H1 (cell line): Measurements from ENCODE around the gene STXBP6. TPM values are rescaled to one million over a fixed set of nuclear protein-coding genes. Genes with fewer than 3 reads are reported as not detected.

ENCODE experiments used
- CTCF ChIA-PET: fragments of 300-600 bp; sonication (Branson Sonifier 250); formaldehyde crosslinking; loops from one replicate; lab custom pipeline; 2021; ENCODE audit not compliant: partially characterized antibody; lab: Charles Lee
- POLR2A ChIA-PET: fragments of 300-600 bp; sonication (Branson Sonifier 250); formaldehyde crosslinking; loops from one replicate; lab custom pipeline; 2021; ENCODE audit warnings: inconsistent platforms; ENCODE audit not compliant: partially characterized antibody; lab: Charles Lee
- DNase-seq, 2 experiments: peaks; one replicate each; pipeline versions ENCODE4 v3.0.0 to v3.0.0-alpha.2; 2010 to 2022; ENCODE audit warnings: low spot score in 2 of 2, low read depth in 1 of 2, mixed read lengths in 1 of 2
- FAIRE-seq: peaks from 2 replicates; lab custom pipeline; 2011; peaks lifted over from hg19 to GRCh38; lab: Jason Lieb, UNC
- H2AFZ ChIP-seq: 2 replicates; pipeline ENCODE4 v1.8.1; 2012; ENCODE audit warnings: low read length, inconsistent platforms
- H2AK5ac ChIP-seq: 2 replicates; pipeline ENCODE4 v1.6.1; 2013; ENCODE audit warnings: low read depth, low read length
- H2BK120ac ChIP-seq: replicated peaks from 2 replicates; pipeline ENCODE3; 2013; ENCODE audit warnings: low read depth, low read length, inconsistent platforms
- H2BK12ac ChIP-seq: 2 replicates; pipeline ENCODE4 v1.6.1; 2013; ENCODE audit warnings: low read depth, low read length
- H2BK15ac ChIP-seq: 2 replicates; pipeline ENCODE4 v1.6.1; 2013; ENCODE audit warnings: low read length
- H2BK20ac ChIP-seq: 2 replicates; pipeline ENCODE4 v1.6.1; 2013; ENCODE audit warnings: low read length
- H2BK5ac ChIP-seq: 2 replicates; pipeline ENCODE4 v1.6.1; 2013; ENCODE audit warnings: low read depth, low read length
- H3K14ac ChIP-seq: 2 replicates; pipeline ENCODE4 v1.6.1; 2013; ENCODE audit warnings: inconsistent platforms; ENCODE audit not compliant: insufficient read length
- H3K18ac ChIP-seq: 2 replicates; pipeline ENCODE4 v1.6.1; 2013; ENCODE audit warnings: low read length; ENCODE audit errors: extremely low read depth
- H3K23ac ChIP-seq: 2 replicates; pipeline ENCODE4 v1.6.1; 2013; ENCODE audit warnings: inconsistent platforms; ENCODE audit not compliant: insufficient read length
- H3K23me2 ChIP-seq: 2 replicates; pipeline ENCODE4 v1.6.1; 2013; ENCODE audit warnings: low read depth, low read length
- H3K27ac ChIP-seq: 2 replicates; pipeline ENCODE4 v1.6.1; 2011; ENCODE audit warnings: low read depth, low read length, inconsistent platforms
- H3K27me3 ChIP-seq, 4 experiments: replicated peaks in 1 of 4; 1 replicate in 1 of 4; 2 replicates in 3 of 4; pipeline versions ENCODE4 v1.6.1 to v1.8.1; 2011 to 2013; ENCODE audit warnings: low read length in 3 of 4, mild to moderate bottlenecking in 3 of 4, inconsistent platforms in 2 of 4, mixed read lengths in 2 of 4, moderate library complexity in 1 of 4; ENCODE audit not compliant: control insufficient read depth in 3 of 4, insufficient read depth in 3 of 4; ENCODE audit errors: extremely low read depth in 1 of 4
- H3K36me3 ChIP-seq, 4 experiments: 2 replicates each; pipeline versions ENCODE4 v1.6.1 to v1.8.1; 2011 to 2013; ENCODE audit warnings: mild to moderate bottlenecking in 4 of 4, low read length in 3 of 4, moderate library complexity in 2 of 4, control low read depth in 1 of 4, inconsistent platforms in 1 of 4; ENCODE audit not compliant: insufficient read depth in 4 of 4, control insufficient read depth in 2 of 4
- H3K4ac ChIP-seq: replicated peaks from 2 replicates; pipeline ENCODE3; 2013; ENCODE audit warnings: low read length, low read depth, mixed read lengths, inconsistent platforms; ENCODE audit not compliant: insufficient read length
- H3K4me1 ChIP-seq, 4 experiments: replicated peaks in 1 of 4; 1 replicate in 1 of 4; 2 replicates in 3 of 4; pipeline versions ENCODE4 v1.6.1 to v1.8.1; 2011 to 2013; ENCODE audit warnings: low read length in 3 of 4, inconsistent platforms in 2 of 4, mixed read lengths in 1 of 4; ENCODE audit not compliant: insufficient read depth in 4 of 4, control insufficient read depth in 3 of 4
- H3K4me2 ChIP-seq, 2 experiments: 2 replicates each; pipeline versions ENCODE4 v1.6.1 to v1.8.1; 2011 to 2013; ENCODE audit warnings: low read depth in 2 of 2, low read length in 2 of 2, control low read depth in 1 of 2, inconsistent platforms in 1 of 2, mild to moderate bottlenecking in 1 of 2; ENCODE audit not compliant: insufficient read depth in 1 of 2
- H3K4me3 ChIP-seq, 4 experiments: fragments of 200-600, 300-600 bp in 1 of 4; sonication (generic), shearing (Covaris generic), sonication (Bioruptor Twin) in 1 of 4; 2 replicates each; pipeline versions ENCODE4 v1.5.1 to v1.8.1; 2011 to 2016; ENCODE audit warnings: low read length in 4 of 4, low read depth in 3 of 4, control low read depth in 2 of 4, inconsistent platforms in 2 of 4, mild to moderate bottlenecking in 2 of 4, mixed read lengths in 1 of 4, moderate library complexity in 1 of 4; ENCODE audit not compliant: insufficient read depth in 2 of 4; ENCODE audit errors: extremely low read depth in 1 of 4
- H3K56ac ChIP-seq: replicated peaks from 2 replicates; pipeline ENCODE3; 2013; ENCODE audit warnings: low read depth, mild to moderate bottlenecking, mixed read lengths, low read length, inconsistent platforms; ENCODE audit not compliant: insufficient read length
- H3K79me1 ChIP-seq: 2 replicates; pipeline ENCODE4 v1.6.1; 2013; ENCODE audit warnings: low read depth, low read length, control low read depth
- H3K79me2 ChIP-seq, 2 experiments: 2 replicates each; pipeline versions ENCODE4 v1.6.1 to v1.8.1; 2012 to 2013; ENCODE audit warnings: low read length in 2 of 2, mild to moderate bottlenecking in 2 of 2, inconsistent platforms in 1 of 2; ENCODE audit not compliant: insufficient read depth in 2 of 2, control insufficient read depth in 1 of 2
- H3K9ac ChIP-seq, 4 experiments: replicated peaks in 1 of 4; 1 replicate in 1 of 4; 2 replicates in 3 of 4; pipeline versions ENCODE4 v1.6.1 to v1.8.1; 2011 to 2013; ENCODE audit warnings: low read depth in 3 of 4, low read length in 3 of 4, control low read depth in 2 of 4, mild to moderate bottlenecking in 2 of 4, moderate library complexity in 2 of 4, inconsistent platforms in 1 of 4; ENCODE audit errors: extremely low read depth in 1 of 4
- H3K9me3 ChIP-seq, 2 experiments: 2 replicates each; pipeline versions ENCODE4 v1.6.1 to v1.8.1; 2012 to 2013; ENCODE audit warnings: mild to moderate bottlenecking in 2 of 2, moderate library complexity in 2 of 2, control low read depth in 1 of 2, inconsistent platforms in 1 of 2, low read depth in 1 of 2, low read length in 1 of 2, mixed read lengths in 1 of 2; ENCODE audit not compliant: insufficient read depth in 2 of 2
- H4K20me1 ChIP-seq, 2 experiments: replicated peaks in 1 of 2; 2 replicates each; pipeline versions ENCODE3 to v1.8.1; 2011 to 2013; ENCODE audit warnings: inconsistent platforms in 2 of 2, low read length in 2 of 2, mild to moderate bottlenecking in 1 of 2; ENCODE audit not compliant: insufficient read depth in 2 of 2, control insufficient read depth in 1 of 2
- H4K5ac ChIP-seq: 2 replicates; pipeline ENCODE4 v1.6.1; 2013; ENCODE audit warnings: low read length, low read depth, mixed read lengths, inconsistent platforms; ENCODE audit not compliant: insufficient read length
- H4K8ac ChIP-seq: 2 replicates; pipeline ENCODE4 v1.8.0; 2013; ENCODE audit warnings: mild to moderate bottlenecking, moderate library complexity, low read length, inconsistent platforms; ENCODE audit not compliant: insufficient read depth; ENCODE audit errors: extremely low read depth
- H4K91ac ChIP-seq: replicated peaks from 2 replicates; pipeline ENCODE3; 2013; ENCODE audit warnings: low read length, mixed read lengths, inconsistent platforms; ENCODE audit not compliant: insufficient read length
- CBX5 ChIP-seq: fragments of 300-800, 300-1000 bp; sonication (generic); IDR thresholded peaks from 2 replicates; pipeline ENCODE4 v1.7.1; 2016; ENCODE audit warnings: antibody characterized with exemption, low read length, low read depth
- EP300 ChIP-seq, 2 experiments: IDR thresholded peaks; 1 replicate in 1 of 2; 2 replicates in 1 of 2; pipeline ENCODE4 v1.6.1; 2011 to 2012; ENCODE audit warnings: low read depth in 2 of 2, low read length in 2 of 2, mild to moderate bottlenecking in 2 of 2, borderline replicate concordance in 1 of 2, inconsistent platforms in 1 of 2, moderate library complexity in 1 of 2
- JUN ChIP-seq: IDR thresholded peaks from 2 replicates; pipeline ENCODE4 v1.6.1; 2011; ENCODE audit warnings: low read depth, mild to moderate bottlenecking, improper control_type of control experiment, low read length
- NANOG ChIP-seq: IDR thresholded peaks from 2 replicates; pipeline ENCODE4 v1.6.1; 2011; ENCODE audit warnings: low read length, low read depth, mild to moderate bottlenecking, inconsistent platforms; ENCODE audit not compliant: insufficient read depth, poor library complexity, severe bottlenecking
- PHF8 ChIP-seq: fragments of 200-600 bp; sonication (generic); conservative IDR thresholded peaks from 2 replicates; pipeline ENCODE4 v1.7.1; 2012; ENCODE audit warnings: low read depth, mild to moderate bottlenecking, inconsistent platforms, low read length, moderate library complexity
- POLR2AphosphoS5 ChIP-seq: IDR thresholded peaks from 2 replicates; pipeline ENCODE4 v1.6.1; 2011; ENCODE audit warnings: low read depth, low read length
- RNF2 ChIP-seq: fragments of 200-900, 300-1000 bp; sonication (generic); IDR thresholded peaks from 2 replicates; pipeline ENCODE4 v1.7.1; 2016; ENCODE audit warnings: borderline replicate concordance, low read depth, mild to moderate bottlenecking, antibody characterized with exemption, low read length; ENCODE audit not compliant: poor library complexity, severe bottlenecking; ENCODE audit errors: missing control alignments
- TAF1 ChIP-seq: IDR thresholded peaks from 2 replicates; pipeline ENCODE4 v1.6.1; 2011; ENCODE audit warnings: mild to moderate bottlenecking, low read depth, low read length
- TBP ChIP-seq: IDR thresholded peaks from 2 replicates; pipeline ENCODE4 v1.6.1; 2011; ENCODE audit warnings: low read depth, low read length, improper control_type of control experiment
- WGBS, 2 experiments: shearing (Covaris generic) in 1 of 2; methylation state at CpG; one replicate each; pipeline versions ENCODE4 v1.1.6 to v1.1.7; 2013 to 2015; ENCODE audit warnings: low lambda C conversion rate in 2 of 2, mixed read lengths in 2 of 2, inconsistent platforms in 1 of 2, low coverage in 1 of 2, missing lambda C conversion rate in 1 of 2; ENCODE audit not compliant: insufficient replicate concordance in 2 of 2, insufficient coverage in 1 of 2, insufficient read length in 1 of 2; ENCODE audit errors: extremely low coverage in 1 of 2, missing lambda C conversion rate in 1 of 2; 5-methylcytosine and 5-hydroxymethylcytosine counted together
- polyA plus RNA-seq, 7 experiments: library from polyadenylated mRNA; depleted of rRNA in 3 of 7; stranded (reverse) in 5 of 7; unstranded in 2 of 7; fragments of >200 nt in 5 of 7; fragments of 200-250 nt in 2 of 7; gene quantifications; 1 replicate in 5 of 7; 2 replicates in 1 of 7; 4 replicates in 1 of 7; pipeline versions ENCODE4 v1.2.1 to v1.2.3, GENCODE V29; 2011 to 2013; ENCODE audit warnings: missing spikeins in 2 of 7, mixed read lengths in 2 of 7
- total RNA-seq: library from RNA; stranded (reverse); fragmentation: NEBNext Ultra II Directional; extraction: Animal tissue kit (Norgen Biotek cat#: 25700); gene quantifications from 2 replicates; pipeline ENCODE4 v1.2.1, GENCODE V29; 2021
- TF ChIP-seq, protein P1 (sequence below): IDR thresholded peaks from 2 replicates; pipeline ENCODE4 v1.6.1; 2012; ENCODE audit warnings: inconsistent platforms

Gene STXBP6
- total and polyA plus RNA-seq, 2 of the 8 experiments (the other 6 are each of a cell fraction or from before 2014, with no cell fraction given): 9.4 to 18.1 TPM

DNA sequence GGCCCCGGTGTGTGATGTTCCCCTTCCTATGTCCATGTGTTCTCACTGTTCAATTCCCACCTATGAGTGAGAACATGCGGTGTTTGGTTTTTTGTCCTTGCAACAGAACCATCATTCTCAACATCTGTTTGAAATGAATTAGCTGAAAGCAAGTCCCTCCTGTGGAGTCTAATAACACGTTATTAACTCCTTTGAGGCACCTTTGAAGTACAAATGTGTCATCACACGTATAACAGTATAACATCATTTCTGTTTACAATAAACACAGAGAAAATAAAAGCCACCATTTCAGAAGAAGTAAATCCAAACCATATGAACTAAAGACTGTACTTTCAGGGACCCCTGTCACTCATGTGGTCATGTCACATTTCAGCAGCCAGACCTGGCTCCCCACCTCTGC lies 198.5 kb downstream of the STXBP6 start:
- ChIA-PET POLR2A (no interaction called here), CTCF (interaction anchor here (1.4 to 1.6 kb wide), 3 partner anchors 9 to 103 kb away, joined by 3 to 4 read pairs (median 4); no protein-coding TSS in a partner anchor)
- no peak overlapping the region for H3K9ac ChIP-seq
- no peak overlapping the region for H3K4me2 ChIP-seq
- H3K36me3 ChIP-seq: no peaks in the 10 kb centered on the region
- no peak overlapping the region for H3K23ac ChIP-seq
- H4K8ac ChIP-seq: no peak overlapping the region
- no peak overlapping the region for H2BK120ac ChIP-seq
- H2AFZ ChIP-seq: no peak overlapping the region
- H3K79me1 ChIP-seq: no peaks in the 10 kb centered on the region
- H3K27me3 ChIP-seq: no peaks in the 10 kb centered on the region
- H3K9me3 ChIP-seq: no peaks in the 10 kb centered on the region
- H4K20me1 ChIP-seq: no peaks in the 10 kb centered on the region
- FAIRE-seq (no peak), DNase-seq (no peak)
- no peak overlapping the region for H3K18ac ChIP-seq
- H2BK12ac ChIP-seq: no peak overlapping the region
- H3K14ac ChIP-seq: no peak overlapping the region
- no peak overlapping the region for H3K4me3 ChIP-seq
- H2BK5ac ChIP-seq: no peak overlapping the region
- TF ChIP-seq PHF8: no peak
- no peak for TF ChIP-seq TBP
- TF ChIP-seq, protein P1, sequence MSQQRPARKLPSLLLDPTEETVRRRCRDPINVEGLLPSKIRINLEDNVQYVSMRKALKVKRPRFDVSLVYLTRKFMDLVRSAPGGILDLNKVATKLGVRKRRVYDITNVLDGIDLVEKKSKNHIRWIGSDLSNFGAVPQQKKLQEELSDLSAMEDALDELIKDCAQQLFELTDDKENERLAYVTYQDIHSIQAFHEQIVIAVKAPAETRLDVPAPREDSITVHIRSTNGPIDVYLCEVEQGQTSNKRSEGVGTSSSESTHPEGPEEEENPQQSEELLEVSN: no peak
- no peak for TF ChIP-seq EP300 (IDR thresholded peaks at IDR 0.05; ENCODE audit: borderline replicate concordance in 1 of 2, low read depth in 2 of 2, low read length in 2 of 2)
- no peak for TF ChIP-seq POLR2AphosphoS5
- no peak for TF ChIP-seq CBX5
- no peak for TF ChIP-seq TAF1
- no peak for TF ChIP-seq RNF2
- TF ChIP-seq NANOG: no peak
- TF ChIP-seq JUN: no peak
- no peak overlapping the region for H2BK15ac ChIP-seq
- no peak overlapping the region for H2AK5ac ChIP-seq
- no peak overlapping the region for H3K56ac ChIP-seq
- H4K5ac ChIP-seq: no peak overlapping the region
- H3K23me2 ChIP-seq: no peaks in the 10 kb centered on the region
- no peak overlapping the region for H2BK20ac ChIP-seq
- H3K79me2 ChIP-seq: no peaks in the 10 kb centered on the region
- H4K91ac ChIP-seq: no peak overlapping the region
- no peak overlapping the region for H3K4ac ChIP-seq
- WGBS, 2 experiments: 93% methylated on average over 3 of the region's 4 CpGs; no CpG with 5 or more reads in 1 of the 2 experiments
- H3K27ac ChIP-seq: no peak overlapping the region
- peaks cover 0 to 14% (median 8%) of the 10 kb centered on the region in 4 experiments; a peak in 5 of 7 replicates for H3K4me1 ChIP-seq
